HEK293 (cell line): Measurements from ENCODE around the gene BACH1.
"Not testable (repeated sequence)": the region's sequence is repeated elsewhere in the genome, so short reads cannot be mapped to it uniquely, and the experiment has no call there.

Source experiments
- CTCF ChIA-PET: fragments of 350-600 bp; formaldehyde crosslinking; extraction: SDS; loops from one replicate; lab custom pipeline; 2021; ENCODE audit warnings: antibody characterized with exemption; lab: Yijun Ruan, JAX
- POLR2A ChIA-PET: fragments of 300-600 bp; formaldehyde crosslinking; extraction: SDS; loops from one replicate; lab custom pipeline; 2020; ENCODE audit warnings: antibody characterized with exemption, inconsistent platforms; lab: Yijun Ruan, JAX
- H3K27ac ChIP-seq: fragments of 200-500 bp; sonication (Bioruptor generic); 2 replicates; pipeline ENCODE4 v1.5.1; 2014; ENCODE audit warnings: low read depth, low read length, control low read depth, inconsistent platforms; ENCODE audit errors: extremely low read depth
- H3K36me3 ChIP-seq, 2 experiments: fragments of 200-500 bp in 1 of 2; sonication (Bioruptor generic) in 1 of 2; 1 replicate in 1 of 2; 2 replicates in 1 of 2; pipeline ENCODE4 v1.5.1; 2014 to 2017; ENCODE audit warnings: inconsistent platforms in 2 of 2, low read length in 2 of 2; ENCODE audit not compliant: control insufficient read depth in 2 of 2, insufficient read depth in 1 of 2
- H3K4me1 ChIP-seq: fragments of 200-500 bp; sonication (Bioruptor generic); 2 replicates; pipeline ENCODE4 v1.5.1; 2014; ENCODE audit warnings: mild to moderate bottlenecking, low read length, inconsistent platforms; ENCODE audit not compliant: control insufficient read depth, insufficient read depth
- H3K4me3 ChIP-seq: 2 replicates; pipeline ENCODE4 v1.5.1; 2011; ENCODE audit warnings: low read depth, mild to moderate bottlenecking, control low read depth, low read length, moderate library complexity
- H3K9me3 ChIP-seq: fragments of 200-500 bp; sonication (Bioruptor generic); 2 replicates; pipeline ENCODE4 v1.5.1; 2014; ENCODE audit warnings: low read depth, low read length, inconsistent platforms; ENCODE audit not compliant: control insufficient read depth, insufficient read depth
- BCL11A ChIP-seq: fragments of 450-650 bp; formaldehyde crosslinking; IDR thresholded peaks from 2 replicates; pipeline ENCODE4 v1.5.1; 2016; ENCODE audit warnings: low read depth, missing biosample characterization, missing genetic modification characterization
- ELK4 ChIP-seq: IDR thresholded peaks from 2 replicates; pipeline ENCODE4 v1.6.1; 2011; ENCODE audit warnings: mild to moderate bottlenecking, low read depth, low read length, borderline replicate concordance
- GLI4 ChIP-seq: fragments of 450-650 bp; formaldehyde crosslinking; IDR thresholded peaks from 2 replicates; pipeline ENCODE4 v1.5.1; 2016; ENCODE audit warnings: missing biosample characterization, missing genetic modification characterization
- GLIS1 ChIP-seq: fragments of 450-650 bp; formaldehyde crosslinking; IDR thresholded peaks from 2 replicates; pipeline ENCODE4 v1.5.1; 2016; ENCODE audit warnings: missing biosample characterization, missing genetic modification characterization
- HOXD13 ChIP-seq: sonication (generic); formaldehyde crosslinking; IDR thresholded peaks from 2 replicates; pipeline ENCODE4 v1.8.0; 2022; ENCODE audit warnings: missing genetic modification reagents, borderline replicate concordance
- KLF1 ChIP-seq: fragments of 450-650 bp; formaldehyde crosslinking; IDR thresholded peaks from 2 replicates; pipeline ENCODE4 v1.5.1; 2016; ENCODE audit warnings: missing biosample characterization, missing genetic modification characterization
- KLF16 ChIP-seq: fragments of 450-650 bp; formaldehyde crosslinking; IDR thresholded peaks from 2 replicates; pipeline ENCODE4 v1.5.1; 2017; ENCODE audit warnings: missing biosample characterization, missing genetic modification characterization
- SCRT2 ChIP-seq: fragments of 450-650 bp; formaldehyde crosslinking; IDR thresholded peaks from 2 replicates; pipeline ENCODE4 v1.5.1; 2016; ENCODE audit warnings: missing biosample characterization, missing genetic modification characterization
- YY2 ChIP-seq: fragments of 450-650 bp; formaldehyde crosslinking; IDR thresholded peaks from 2 replicates; pipeline ENCODE4 v1.5.1; 2016; ENCODE audit warnings: missing biosample characterization, missing genetic modification characterization
- ZBTB48 ChIP-seq: fragments of 450-650 bp; formaldehyde crosslinking; IDR thresholded peaks from 2 replicates; pipeline ENCODE4 v1.5.1; 2016; ENCODE audit warnings: missing biosample characterization, missing genetic modification characterization
- ZNF112 ChIP-seq: fragments of 450-650 bp; formaldehyde crosslinking; IDR thresholded peaks from 2 replicates; pipeline ENCODE4 v1.5.0; 2017; ENCODE audit warnings: missing biosample characterization, missing genetic modification characterization
- ZNF174 ChIP-seq: fragments of 450-650 bp; formaldehyde crosslinking; IDR thresholded peaks from 2 replicates; pipeline ENCODE4 v1.5.0; 2017; ENCODE audit warnings: missing biosample characterization, mild to moderate bottlenecking, missing genetic modification characterization
- ZNF18 ChIP-seq: fragments of 450-650 bp; formaldehyde crosslinking; IDR thresholded peaks from 2 replicates; pipeline ENCODE4 v1.5.1; 2016; ENCODE audit warnings: missing biosample characterization, missing genetic modification characterization
- ZNF19 ChIP-seq: fragments of 450-650 bp; formaldehyde crosslinking; IDR thresholded peaks from 2 replicates; pipeline ENCODE4; 2016; ENCODE audit warnings: missing biosample characterization, missing genetic modification characterization, low read depth
- ZNF202 ChIP-seq: fragments of 450-650 bp; formaldehyde crosslinking; IDR thresholded peaks from 2 replicates; pipeline ENCODE4 v1.5.1; 2016; ENCODE audit warnings: missing biosample characterization, missing genetic modification characterization, borderline replicate concordance
- ZNF26 ChIP-seq: fragments of 450-650 bp; formaldehyde crosslinking; IDR thresholded peaks from 2 replicates; pipeline ENCODE4 v1.5.1; 2016; ENCODE audit warnings: missing biosample characterization, missing genetic modification characterization
- ZNF398 ChIP-seq: fragments of 450-650 bp; formaldehyde crosslinking; IDR thresholded peaks from 2 replicates; pipeline ENCODE4 v1.5.1; 2017; ENCODE audit warnings: missing biosample characterization, missing genetic modification characterization
- ZNF423 ChIP-seq: fragments of 450-650 bp; formaldehyde crosslinking; IDR thresholded peaks from 2 replicates; pipeline ENCODE4 v1.5.1; 2016; ENCODE audit warnings: missing biosample characterization, missing genetic modification characterization
- ZNF501 ChIP-seq: fragments of 450-650 bp; formaldehyde crosslinking; IDR thresholded peaks from 2 replicates; pipeline ENCODE4 v1.5.1; 2016; ENCODE audit warnings: missing biosample characterization, missing genetic modification characterization
- ZNF76 ChIP-seq: fragments of 450-650 bp; formaldehyde crosslinking; IDR thresholded peaks from 2 replicates; pipeline ENCODE4; 2016; ENCODE audit warnings: low read depth, missing biosample characterization, missing genetic modification characterization, borderline replicate concordance
- ZNF768 ChIP-seq: fragments of 450-650 bp; formaldehyde crosslinking; IDR thresholded peaks from 2 replicates; pipeline ENCODE4 v1.5.1; 2018; ENCODE audit warnings: missing biosample characterization, mild to moderate bottlenecking, missing genetic modification characterization

Gene BACH1

GRCh38 chr21:29277442-29277841, 21.3 kb upstream of the BACH1 start (continued):
- TF ChIP-seq ZNF768 (tag by site-specific recombination) (no peak), ZNF19 (tag by site-specific recombination) (no peak), ZNF174 (tag by site-specific recombination) (no peak), ELK4 (no peak)

GRCh38 chr21:29279558-29279957, 19.2 kb upstream of the BACH1 start:
- TF ChIP-seq ZNF398 (tag by site-specific recombination) (no peak), ZNF202 (no peak), KLF1 (tag by site-specific recombination) (no peak), BCL11A (tag by site-specific recombination) (no peak), SCRT2 (no peak), ZNF26 (no peak), GLIS1 (no peak), ZBTB48 (tag by site-specific recombination) (no peak), GLI4 (tag by site-specific recombination) (no peak), ZNF18 (tag by site-specific recombination) (no peak), KLF16 (tag by site-specific recombination) (no peak), ZNF112 (tag by site-specific recombination) (no peak), ZNF423 (tag by site-specific recombination) (no peak), ZNF501 (tag by site-specific recombination) (no peak), YY2 (tag by site-specific recombination) (no peak), HOXD13 (CRISPR knock-in tag) (no peak), ZNF76 (tag by site-specific recombination) (no peak)
- no peaks in the 10 kb centered on the region for H3K9me3 ChIP-seq
- no peaks in the 10 kb centered on the region for H3K4me1 ChIP-seq
- no peak overlapping the region for H3K27ac ChIP-seq
- POLR2A ChIA-PET = no interaction called here
- CTCF ChIA-PET = no interaction called here
- no peaks in the 10 kb centered on the region for H3K36me3 ChIP-seq
- no peak overlapping the region for H3K4me3 ChIP-seq

GRCh38 chr21:29281801-29282200, 16.9 kb upstream of the BACH1 start:
- H3K36me3 ChIP-seq, H3K9me3 ChIP-seq, H3K4me3 ChIP-seq, POLR2A ChIA-PET, H3K4me1 ChIP-seq, H3K27ac ChIP-seq: not testable (repeated sequence)
- CTCF ChIA-PET = interaction anchor here (1.7 kb wide), 1 partner anchor 10 kb away, joined by 4 read pairs; no protein-coding TSS in a partner anchor
